Prostate gland (tissue), 2 donors: ENCODE results near the gene CYP3A5. TPM values are rescaled to one million over a fixed set of nuclear protein-coding genes. Genes with fewer than 3 reads are reported as not detected.

ENCODE experiments used
- DNase-seq: peaks from one replicate; pipeline ENCODE4 v3.0.0-alpha.2; 2019; ENCODE audit warnings: low spot score
- H3K27ac ChIP-seq, 2 donors: fragments of 200-600 bp; sonication (generic); 2 replicates each; pipeline ENCODE4 v1.5.1; 2017 to 2019
- H3K27me3 ChIP-seq: fragments of 200-600 bp; sonication (generic); replicated peaks from 2 replicates; pipeline ENCODE4 v1.5.1; 2019; ENCODE audit not compliant: insufficient read depth
- H3K36me3 ChIP-seq, 2 donors: fragments of 200-600 bp; sonication (generic); 1 replicate in 1 of 2; 2 replicates in 1 of 2; pipeline versions ENCODE4 v1.5.1 to v1.8.1; 2017 to 2019
- H3K4me1 ChIP-seq: fragments of 200-600 bp; sonication (generic); replicated peaks from 2 replicates; pipeline ENCODE4 v1.5.1; 2019
- H3K4me3 ChIP-seq, 2 donors: fragments of 200-600 bp; sonication (generic); 2 replicates each; pipeline ENCODE4 v1.5.1; 2017 to 2019
- H3K9me3 ChIP-seq: fragments of 200-600 bp; sonication (generic); 2 replicates; pipeline ENCODE4 v1.5.1; 2017
- CTCF ChIP-seq, 4 experiments: fragments of 200-600 bp in 2 of 4; fragments of 450-650 bp in 2 of 4; sonication (generic) in 2 of 4; IDR thresholded peaks; 1 replicate in 3 of 4; 2 replicates in 1 of 4; pipeline ENCODE4 v1.5.1; 2016 to 2019; ENCODE audit warnings: antibody characterized with exemption in 4 of 4, mild to moderate bottlenecking in 2 of 4, moderate library complexity in 2 of 4
- POLR2A ChIP-seq: fragments of 450-650 bp; IDR thresholded peaks from one replicate; pipeline ENCODE4 v1.6.1; 2016; ENCODE audit warnings: antibody characterized with exemption, mild to moderate bottlenecking
- POLR2AphosphoS5 ChIP-seq: sonication (generic); formaldehyde crosslinking; IDR thresholded peaks from one replicate; pipeline ENCODE4 v1.6.1; 2017; ENCODE audit warnings: antibody characterized with exemption
- WGBS: methylation state at CpG from one replicate; pipeline ENCODE4 v1.1.5; 2018; 5-methylcytosine and 5-hydroxymethylcytosine counted together
- intact Hi-C: fragments of 100-400 bp; cut with DNase I; formaldehyde crosslinking; loops from one replicate; pipeline ENCODE4 v1.14.2; 2022
- total RNA-seq, 2 donors: library from RNA; depleted of rRNA; stranded (reverse); fragments of >200 nt; gene quantifications; one replicate each; pipeline ENCODE4 v1.1.0, GENCODE V29; 2016

The CYP3A5 gene
- total RNA-seq, 2 donors from 2014 or later = 80.5 to 88.9 TPM

- Histone ChIP-seq H3K9me3 (no peaks in the 10 kb centered on the region), H3K27ac (peak overlapping the region; percentile 56 to 65), H3K27me3 (no peaks in the 10 kb centered on the region), H3K4me1 (no peaks in the 10 kb centered on the region), H3K4me3 (peak overlapping the region; percentile 26 to 33), H3K36me3 (no peaks in the 10 kb centered on the region)
- 17% methylated on average over 4 of the region's 4 CpGs for WGBS
- intact Hi-C loops = loop anchor here (2.0 kb wide), 1 partner anchor 84 kb away; no protein-coding TSS in a partner anchor
- peak; percentile 20 for DNase-seq
- TF ChIP-seq POLR2A (no peak), POLR2AphosphoS5 (peak; percentile 18), CTCF (IDR thresholded peaks at IDR 0.05) (no peak)
These were observed 780 bp downstream of the CYP3A5 start for GRCh38 chr7:99679032-99679399.

- DNase-seq = no peak
- H3K4me1 ChIP-seq = no peaks in the 10 kb centered on the region
- H3K36me3 ChIP-seq = no peaks in the 10 kb centered on the region
- 86% methylated on average over 2 of the region's 2 CpGs for WGBS
- TF ChIP-seq CTCF (IDR thresholded peaks at IDR 0.05) (no peak), POLR2AphosphoS5 (no peak), POLR2A (no peak)
- intact Hi-C loops = loop anchor here (2.0 kb wide), 1 partner anchor 85 kb away; no protein-coding TSS in a partner anchor
- no peaks in the 10 kb centered on the region for H3K9me3 ChIP-seq
- no peaks in the 10 kb centered on the region for H3K27me3 ChIP-seq
- H3K4me3 ChIP-seq = peak overlapping the region in 1 of 2 donors; percentile 33
- H3K27ac ChIP-seq = peak overlapping the region in 1 of 2 donors; percentile 32
These were observed 2.1 kb downstream of the CYP3A5 start for GRCh38 chr7:99677648-99678045.

GRCh38 chr7:99677013-99677647 lies 2.7 kb downstream of the CYP3A5 start:
- 81% methylated on average over 4 of the region's 4 CpGs for WGBS
- H3K4me3 ChIP-seq = peak overlapping the region in 1 of 2 donors; percentile 33
- intact Hi-C loops = no loop called here

GRCh38 chr7:99674995-99675742 lies 4.6 kb downstream of the CYP3A5 start:
- WGBS = 37% methylated on average over 2 of the region's 2 CpGs
- no peak for TF ChIP-seq CTCF (IDR thresholded peaks at IDR 0.05)
- TF ChIP-seq POLR2AphosphoS5 = no peak
- no peak for TF ChIP-seq POLR2A
- no peak for DNase-seq
- Histone ChIP-seq H3K4me3 (no peak overlapping the region), H3K4me1 (no peaks in the 10 kb centered on the region), H3K27me3 (no peaks in the 10 kb centered on the region), H3K36me3 (no peaks in the 10 kb centered on the region), H3K27ac (no peak overlapping the region), H3K9me3 (no peaks in the 10 kb centered on the region)
- intact Hi-C loops = no loop called here

More at GRCh38 chr7:99677013-99677647, 2.7 kb downstream of the CYP3A5 start:
- no peak for TF ChIP-seq POLR2A
- no peak for TF ChIP-seq POLR2AphosphoS5
- no peak for TF ChIP-seq CTCF (IDR thresholded peaks at IDR 0.05)
- Histone ChIP-seq H3K4me1 (no peaks in the 10 kb centered on the region), H3K27ac (peak overlapping the region in 1 of 2 donors; percentile 32), H3K27me3 (no peaks in the 10 kb centered on the region), H3K9me3 (no peaks in the 10 kb centered on the region), H3K36me3 (no peaks in the 10 kb centered on the region)
- no peak for DNase-seq

- Histone ChIP-seq H3K4me1 (no peaks in the 10 kb centered on the region), H3K36me3 (no peaks in the 10 kb centered on the region), H3K9me3 (no peaks in the 10 kb centered on the region), H3K4me3 (no peak overlapping the region), H3K27ac (no peak overlapping the region), H3K27me3 (no peaks in the 10 kb centered on the region)
- WGBS = 92% methylated on average over 7 of the region's 7 CpGs
- no peak for TF ChIP-seq POLR2A
- TF ChIP-seq CTCF (IDR thresholded peaks at IDR 0.05) = no peak
- no peak for TF ChIP-seq POLR2AphosphoS5
- intact Hi-C loops = no loop called here
- DNase-seq = no peak
These were observed 7.2 kb downstream of the CYP3A5 start for GRCh38 chr7:99672573-99672972.
